Mesenchymal stem cell (in vitro differentiated cells and primary cell): ENCODE results near the gene SOCS4.
A peak's percentile ranks its signal among the peaks of the same experiment; 100 is the strongest.
"Not testable (repeated sequence)": the region's sequence is repeated elsewhere in the genome, so short reads cannot be mapped to it uniquely, and the experiment has no call there.

ENCODE experiments used
- DNase-seq: peaks from one replicate; pipeline ENCODE4 v3.0.0-alpha.2; 2013
- H2AFZ ChIP-seq: one replicate; pipeline ENCODE4 v1.6.1; 2013; ENCODE audit warnings: low read depth, mild to moderate bottlenecking, control low read depth, inconsistent platforms, low read length, moderate library complexity
- H2AK5ac ChIP-seq: 2 replicates; pipeline ENCODE4 v1.6.1; 2013; ENCODE audit warnings: low read length, moderate library complexity, mild to moderate bottlenecking, inconsistent platforms; ENCODE audit not compliant: severe bottlenecking
- H2BK120ac ChIP-seq: one replicate; pipeline ENCODE4 v1.6.1; 2013; ENCODE audit warnings: low read depth, mild to moderate bottlenecking, inconsistent platforms, low read length, moderate library complexity
- H2BK12ac ChIP-seq, 2 experiments: one replicate each; pipeline ENCODE4 v1.6.1; 2013; ENCODE audit warnings: inconsistent platforms in 2 of 2, low read length in 2 of 2, mild to moderate bottlenecking in 2 of 2, moderate library complexity in 2 of 2, control low read depth in 1 of 2
- H2BK15ac ChIP-seq: one replicate; pipeline ENCODE4 v1.6.1; 2013; ENCODE audit warnings: mild to moderate bottlenecking, low read depth, inconsistent platforms; ENCODE audit not compliant: poor library complexity, severe bottlenecking
- H2BK5ac ChIP-seq: 2 replicates; pipeline ENCODE4 v1.6.1; 2013; ENCODE audit warnings: low read depth, mild to moderate bottlenecking, low read length, control low read depth, inconsistent platforms; ENCODE audit not compliant: poor library complexity, severe bottlenecking
- H3K14ac ChIP-seq, 2 experiments: one replicate each; pipeline ENCODE4 v1.6.1; 2013; ENCODE audit warnings: inconsistent platforms in 2 of 2, low read length in 2 of 2, control low read depth in 1 of 2, mild to moderate bottlenecking in 1 of 2, moderate library complexity in 1 of 2
- H3K18ac ChIP-seq, 2 experiments: one replicate each; pipeline ENCODE4 v1.6.1; 2013; ENCODE audit warnings: inconsistent platforms in 2 of 2, low read length in 2 of 2, control low read depth in 1 of 2, low read depth in 1 of 2, mild to moderate bottlenecking in 1 of 2
- H3K23ac ChIP-seq, 2 experiments: one replicate each; pipeline ENCODE4 v1.6.1; 2013; ENCODE audit warnings: inconsistent platforms in 2 of 2, low read length in 2 of 2, mild to moderate bottlenecking in 2 of 2, moderate library complexity in 2 of 2, control low read depth in 1 of 2
- H3K27ac ChIP-seq: 2 replicates; pipeline ENCODE4 v1.5.1; 2013; ENCODE audit warnings: mild to moderate bottlenecking, moderate library complexity, low read length, control low read depth, inconsistent platforms; ENCODE audit not compliant: poor library complexity, severe bottlenecking
- H3K27me3 ChIP-seq, 2 experiments: 2 replicates each; pipeline versions ENCODE4 v1.6.1 to v1.7.0; 2013; ENCODE audit warnings: low read length in 2 of 2, mild to moderate bottlenecking in 2 of 2, moderate library complexity in 2 of 2, control low read depth in 1 of 2, inconsistent platforms in 1 of 2; ENCODE audit not compliant: control insufficient read depth in 1 of 2, insufficient read depth in 1 of 2
- H3K36me3 ChIP-seq, 2 experiments: 2 replicates each; pipeline versions ENCODE4 v1.6.1 to v1.7.0; 2013; ENCODE audit warnings: low read length in 2 of 2, control low read depth in 1 of 2, inconsistent platforms in 1 of 2, low read depth in 1 of 2, mild to moderate bottlenecking in 1 of 2; ENCODE audit not compliant: insufficient read depth in 2 of 2, control insufficient read depth in 1 of 2
- H3K4ac ChIP-seq, 2 experiments: one replicate each; pipeline ENCODE4 v1.6.1; 2013; ENCODE audit warnings: inconsistent platforms in 2 of 2, low read length in 2 of 2, mild to moderate bottlenecking in 2 of 2, moderate library complexity in 2 of 2, control low read depth in 1 of 2, low read depth in 1 of 2
- H3K4me1 ChIP-seq: 2 replicates; pipeline ENCODE4 v1.6.1; 2013; ENCODE audit warnings: low read depth, low read length, control low read depth; ENCODE audit not compliant: control insufficient read depth, insufficient read depth
- H3K4me2 ChIP-seq: 2 replicates; pipeline ENCODE4 v1.6.1; 2013; ENCODE audit warnings: low read length, mild to moderate bottlenecking, inconsistent platforms; ENCODE audit not compliant: poor library complexity, severe bottlenecking
- H3K4me3 ChIP-seq, 2 experiments: 2 replicates each; pipeline versions ENCODE4 v1.5.1 to v1.7.0; 2013; ENCODE audit warnings: low read length in 2 of 2, mild to moderate bottlenecking in 2 of 2, control low read depth in 1 of 2, low read depth in 1 of 2; ENCODE audit not compliant: insufficient read depth in 1 of 2
- H3K79me1 ChIP-seq: replicated peaks from 2 replicates; pipeline ENCODE4 v1.6.1; 2013; ENCODE audit warnings: mild to moderate bottlenecking, control low read depth, low read length, inconsistent platforms; ENCODE audit not compliant: poor library complexity, severe bottlenecking
- H3K9ac ChIP-seq: 2 replicates; pipeline ENCODE4 v1.7.0; 2013; ENCODE audit warnings: mild to moderate bottlenecking, low read length, moderate library complexity
- H3K9me3 ChIP-seq: 2 replicates; pipeline ENCODE4 v1.7.0; 2013; ENCODE audit warnings: mild to moderate bottlenecking, low read length; ENCODE audit not compliant: control insufficient read depth
- H4K8ac ChIP-seq: one replicate; pipeline ENCODE4 v1.6.1; 2013; ENCODE audit warnings: inconsistent platforms, mild to moderate bottlenecking, low read length, moderate library complexity
- H4K91ac ChIP-seq: one replicate; pipeline ENCODE4 v1.6.1; 2013; ENCODE audit warnings: mild to moderate bottlenecking, low read length, inconsistent platforms
- WGBS: methylation state at CpG from one replicate; pipeline ENCODE4 v1.1.7; 2013; ENCODE audit warnings: mixed read lengths; 5-methylcytosine and 5-hydroxymethylcytosine counted together

Gene SOCS4

GRCh38 chr14:55062517-55063351, 35.7 kb downstream of the SOCS4 start:
- 96% methylated on average over 10 of the region's 11 CpGs for WGBS

GRCh38 chr14:55064896-55065295, 37.9 kb downstream of the SOCS4 start:
- not testable (repeated sequence) for DNase-seq, H3K27ac ChIP-seq, H3K4me3 ChIP-seq, H3K9me3 ChIP-seq, H2AK5ac ChIP-seq, H2BK12ac ChIP-seq, H3K79me1 ChIP-seq, H4K8ac ChIP-seq, H3K23ac ChIP-seq, H4K91ac ChIP-seq, H3K4ac ChIP-seq, H3K4me1 ChIP-seq, H3K27me3 ChIP-seq, H2BK120ac ChIP-seq, H2BK5ac ChIP-seq, H3K4me2 ChIP-seq, H2AFZ ChIP-seq, H3K14ac ChIP-seq, H2BK15ac ChIP-seq, H3K18ac ChIP-seq
- Histone ChIP-seq H3K36me3 (peaks cover 14 to 73% of the 10 kb centered on the region in 2 experiments), H3K9ac (peak overlapping the region; percentile 28)
- WGBS = no CpG with 5 or more reads among the region's 2 CpGs

More at GRCh38 chr14:55062517-55063351, 35.7 kb downstream of the SOCS4 start:
- peaks cover 14 to 73% of the 10 kb centered on the region in 2 experiments for H3K36me3 ChIP-seq
- H3K27me3 ChIP-seq = no peaks in the 10 kb centered on the region
- H2AFZ ChIP-seq = no peak overlapping the region
- H3K27ac ChIP-seq = no peak overlapping the region
- H3K9me3 ChIP-seq = no peaks in the 10 kb centered on the region
- H3K18ac ChIP-seq = no peak overlapping the region
- H2BK5ac ChIP-seq = no peak overlapping the region
- H2BK12ac ChIP-seq = no peak overlapping the region
- no peak overlapping the region for H3K23ac ChIP-seq
- no peak overlapping the region for H3K4ac ChIP-seq
- DNase-seq = no peak
- H3K9ac ChIP-seq = no peak overlapping the region
- no peak overlapping the region for H2BK15ac ChIP-seq
- H3K79me1 ChIP-seq = peaks cover 3% of the 10 kb centered on the region
- H3K4me2 ChIP-seq = no peak overlapping the region
- H4K91ac ChIP-seq = no peak overlapping the region
- peak overlapping the region; percentile 50 for H4K8ac ChIP-seq
- H2BK120ac ChIP-seq = no peak overlapping the region
- no peak overlapping the region for H3K14ac ChIP-seq
- no peak overlapping the region for H2AK5ac ChIP-seq
- no peaks in the 10 kb centered on the region for H3K4me1 ChIP-seq
- H3K4me3 ChIP-seq = no peak overlapping the region

- Histone ChIP-seq H3K27me3 (no peaks in the 10 kb centered on the region), H3K4me3 (no peak overlapping the region), H3K14ac (no peak overlapping the region), H2BK5ac (no peak overlapping the region), H2AFZ (no peak overlapping the region), H3K4me2 (no peak overlapping the region), H3K27ac (no peak overlapping the region), H4K91ac (no peak overlapping the region), H3K79me1 (peaks cover 4% of the 10 kb centered on the region), H3K18ac (no peak overlapping the region), H2AK5ac (no peak overlapping the region), H2BK120ac (no peak overlapping the region), H3K23ac (no peak overlapping the region), H3K9ac (peak overlapping the region; percentile 28), H4K8ac (no peak overlapping the region), H3K9me3 (no peaks in the 10 kb centered on the region), H2BK12ac (no peak overlapping the region), H2BK15ac (no peak overlapping the region), H3K4me1 (no peaks in the 10 kb centered on the region), H3K36me3 (peaks cover 14 to 73% of the 10 kb centered on the region in 2 experiments), H3K4ac (no peak overlapping the region)
- WGBS = 79% methylated on average over 2 of the region's 2 CpGs
- no peak for DNase-seq
These were observed 38.4 kb downstream of the SOCS4 start for GRCh38 chr14:55065411-55065810.

- H2BK12ac ChIP-seq = no peak overlapping the region
- no peak overlapping the region for H3K23ac ChIP-seq
- H3K4me3 ChIP-seq = no peak overlapping the region
- H4K91ac ChIP-seq = no peak overlapping the region
- no peak overlapping the region for H3K27ac ChIP-seq
- 100% methylated on average over 1 of the region's 1 CpG for WGBS
- no peak overlapping the region for H3K18ac ChIP-seq
- no peak overlapping the region for H2BK120ac ChIP-seq
- no peak overlapping the region for H2AK5ac ChIP-seq
- H3K79me1 ChIP-seq = peaks cover 6% of the 10 kb centered on the region
- no peak for DNase-seq
- H3K27me3 ChIP-seq = no peaks in the 10 kb centered on the region
- H3K4me2 ChIP-seq = no peak overlapping the region
- H3K4ac ChIP-seq = no peak overlapping the region
- no peaks in the 10 kb centered on the region for H3K9me3 ChIP-seq
- H2BK15ac ChIP-seq = no peak overlapping the region
- no peak overlapping the region for H3K14ac ChIP-seq
- no peak overlapping the region for H2BK5ac ChIP-seq
- no peak overlapping the region for H2AFZ ChIP-seq
- H4K8ac ChIP-seq = no peak overlapping the region
- H3K4me1 ChIP-seq = peaks cover 1% of the 10 kb centered on the region
- peaks cover 14 to 71% of the 10 kb centered on the region in 2 experiments for H3K36me3 ChIP-seq
- no peak overlapping the region for H3K9ac ChIP-seq
These were observed 39.2 kb downstream of the SOCS4 start for GRCh38 chr14:55066223-55066622.
